Thoracic aorta (tissue), 2 donors: ENCODE data around the gene ATMIN. TPM values are rescaled to one million over a fixed set of nuclear protein-coding genes. Genes with fewer than 3 reads are reported as not detected.

Experiments used
- ATAC-seq: fragments of 150-250 bp; one replicate; pipeline ENCODE4 v1.8.0; 2017; ENCODE audit warnings: low read depth; ENCODE audit not compliant: insufficient number of reproducible peaks, low FRiP score
- DNase-seq: peaks from one replicate; pipeline ENCODE4 v3.0.0-alpha.2; 2020; ENCODE audit warnings: low spot score
- H3K27ac ChIP-seq, 2 donors: fragments of 200-600 bp; sonication (generic); 1 replicate in 1 of 2; 2 replicates in 1 of 2; pipeline ENCODE4 v1.5.1; 2016; ENCODE audit warnings: mild to moderate bottlenecking in 2 of 2, moderate library complexity in 2 of 2
- H3K27me3 ChIP-seq: fragments of 200-600 bp; sonication (generic); replicated peaks from 2 replicates; pipeline ENCODE4 v1.6.0; 2016; ENCODE audit warnings: mild to moderate bottlenecking; ENCODE audit not compliant: insufficient read depth
- H3K36me3 ChIP-seq: fragments of 200-600 bp; sonication (generic); one replicate; pipeline ENCODE4 v1.5.1; 2016
- H3K4me1 ChIP-seq, 2 donors: fragments of 200-600 bp; sonication (generic); 1 replicate in 1 of 2; 2 replicates in 1 of 2; pipeline versions ENCODE4 v1.5.1 to v1.6.0; 2016; ENCODE audit warnings: low read depth in 2 of 2, mild to moderate bottlenecking in 1 of 2; ENCODE audit not compliant: control insufficient read depth in 1 of 2
- H3K4me3 ChIP-seq: fragments of 200-600 bp; sonication (generic); 2 replicates; pipeline ENCODE4 v1.5.1; 2016; ENCODE audit warnings: mild to moderate bottlenecking
- H3K9me3 ChIP-seq: fragments of 200-600 bp; sonication (generic); 2 replicates; pipeline ENCODE4 v1.5.1; 2016
- total RNA-seq, 2 donors: library from RNA; depleted of rRNA; stranded (reverse); fragments of >200 nt; gene quantifications; one replicate each; pipeline versions ENCODE4 v1.1.0 to v1.2.3, GENCODE V29; 2016
- TF ChIP-seq, protein P1 (sequence below): fragments of 200-600 bp; sonication (generic); IDR thresholded peaks from one replicate; pipeline ENCODE4 v1.5.1; 2019; ENCODE audit warnings: antibody characterized with exemption

Gene ATMIN
- total RNA-seq, 2 donors from 2014 or later: 32.0 to 32.5 TPM

GRCh38 chr16:81006211-81006812, 29.3 kb upstream of the ATMIN start:
- H3K36me3 ChIP-seq: no peaks in the 10 kb centered on the region
- TF ChIP-seq, protein P1, sequence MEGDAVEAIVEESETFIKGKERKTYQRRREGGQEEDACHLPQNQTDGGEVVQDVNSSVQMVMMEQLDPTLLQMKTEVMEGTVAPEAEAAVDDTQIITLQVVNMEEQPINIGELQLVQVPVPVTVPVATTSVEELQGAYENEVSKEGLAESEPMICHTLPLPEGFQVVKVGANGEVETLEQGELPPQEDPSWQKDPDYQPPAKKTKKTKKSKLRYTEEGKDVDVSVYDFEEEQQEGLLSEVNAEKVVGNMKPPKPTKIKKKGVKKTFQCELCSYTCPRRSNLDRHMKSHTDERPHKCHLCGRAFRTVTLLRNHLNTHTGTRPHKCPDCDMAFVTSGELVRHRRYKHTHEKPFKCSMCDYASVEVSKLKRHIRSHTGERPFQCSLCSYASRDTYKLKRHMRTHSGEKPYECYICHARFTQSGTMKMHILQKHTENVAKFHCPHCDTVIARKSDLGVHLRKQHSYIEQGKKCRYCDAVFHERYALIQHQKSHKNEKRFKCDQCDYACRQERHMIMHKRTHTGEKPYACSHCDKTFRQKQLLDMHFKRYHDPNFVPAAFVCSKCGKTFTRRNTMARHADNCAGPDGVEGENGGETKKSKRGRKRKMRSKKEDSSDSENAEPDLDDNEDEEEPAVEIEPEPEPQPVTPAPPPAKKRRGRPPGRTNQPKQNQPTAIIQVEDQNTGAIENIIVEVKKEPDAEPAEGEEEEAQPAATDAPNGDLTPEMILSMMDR: no peak
- no peak for DNase-seq
- peaks cover 11 to 21% of the 10 kb centered on the region in 2 donors for H3K4me1 ChIP-seq
- peak overlapping the region; percentile 89 for H3K4me3 ChIP-seq
- no peaks in the 10 kb centered on the region for H3K27me3 ChIP-seq
- peak overlapping the region; percentile 90 to 96 for H3K27ac ChIP-seq
- H3K9me3 ChIP-seq: no peaks in the 10 kb centered on the region
- ATAC-seq: peak; percentile 2

GRCh38 chr16:81006813-81007695, 28.6 kb upstream of the ATMIN start, which contains the start of the genes CENPN and CMC2:
Gene CENPN (plus strand): TSS chr16:81007214. CDS start chr16:81011940, 4,726 bp downstream.
Gene CMC2 (minus strand): TSS chr16:81006885. CDS start chr16:80997394, 9,491 bp downstream.
- peak within 1 kb of the TSS; percentile 90 to 96 for H3K27ac ChIP-seq
- peak within 1 kb of the TSS; percentile 89 for H3K4me3 ChIP-seq
- ATAC-seq: peak; percentile 92
- no peaks in the 10 kb centered on the region for H3K9me3 ChIP-seq
- H3K4me1 ChIP-seq: peaks cover 11 to 21% of the 10 kb centered on the region in 2 donors
- TF ChIP-seq, protein P1: no peak
- no peaks in the 10 kb centered on the region for H3K36me3 ChIP-seq
- peak; percentile 99 for DNase-seq
- no peaks in the 10 kb centered on the region for H3K27me3 ChIP-seq

- TF ChIP-seq, protein P1: no peak
- no peak for ATAC-seq
- Histone ChIP-seq H3K9me3 (no peaks in the 10 kb centered on the region), H3K36me3 (no peaks in the 10 kb centered on the region), H3K4me3 (peak overlapping the region; percentile 89), H3K4me1 (peaks cover 10 to 21% of the 10 kb centered on the region in 2 donors), H3K27me3 (no peaks in the 10 kb centered on the region), H3K27ac (peak overlapping the region in 1 of 2 donors; percentile 96)
- no peak for DNase-seq
Observed at GRCh38 chr16:81008505-81008789, 27.2 kb upstream of the ATMIN start.

DNA sequence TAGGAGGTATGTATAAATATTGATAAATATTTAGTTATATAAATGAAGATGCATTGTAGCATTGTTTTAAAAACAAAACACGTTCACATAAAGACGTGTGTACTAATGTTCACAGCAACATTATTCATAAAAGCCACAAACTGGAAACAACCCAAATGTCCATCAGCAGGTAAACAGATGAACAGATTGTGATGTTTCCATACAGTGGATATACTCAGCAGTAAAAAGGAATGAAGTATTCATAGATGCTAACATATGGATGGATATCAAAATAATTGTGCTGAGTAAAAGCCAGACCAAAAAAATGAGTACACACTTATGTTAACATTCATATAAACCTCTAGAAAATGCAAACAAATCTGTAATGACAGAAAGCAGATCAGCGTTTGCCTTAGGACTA, 22.7 kb upstream of the ATMIN start:
- no peak overlapping the region for H3K27ac ChIP-seq
- peaks cover 0 to 3% of the 10 kb centered on the region in 2 donors for H3K4me1 ChIP-seq
- H3K27me3 ChIP-seq: no peaks in the 10 kb centered on the region
- no peak for DNase-seq
- H3K36me3 ChIP-seq: no peaks in the 10 kb centered on the region
- H3K4me3 ChIP-seq: no peak overlapping the region
- TF ChIP-seq, protein P1: no peak
- H3K9me3 ChIP-seq: no peaks in the 10 kb centered on the region
- ATAC-seq: no peak

- ATAC-seq (no peak), DNase-seq (no peak)
- Histone ChIP-seq H3K4me3 (no peak overlapping the region), H3K4me1 (no peaks in the 10 kb centered on the region), H3K9me3 (no peaks in the 10 kb centered on the region), H3K27me3 (no peaks in the 10 kb centered on the region), H3K36me3 (no peaks in the 10 kb centered on the region), H3K27ac (no peak overlapping the region)
- TF ChIP-seq, protein P1: no peak
Observed at GRCh38 chr16:81014672-81015071, 21.0 kb upstream of the ATMIN start.
